Astrocyte (in vitro differentiated cells and primary cell): ENCODE data around the gene B3GNT5. TPM values are rescaled to one million over a fixed set of nuclear protein-coding genes. Genes with fewer than 3 reads are reported as not detected.

Experiments used
- DNase-seq: peaks from one replicate; pipeline ENCODE4 v3.0.0-alpha.2; 2010; ENCODE audit warnings: low read depth
- FAIRE-seq: peaks from 2 replicates; lab custom pipeline; 2011; peaks lifted over from hg19 to GRCh38; lab: Jason Lieb, UNC
- H2AFZ ChIP-seq: 2 replicates; pipeline ENCODE4 v1.6.0; 2012; ENCODE audit warnings: low read depth, low read length, inconsistent platforms
- H3K27ac ChIP-seq: 2 replicates; pipeline ENCODE4 v1.5.1; 2011; ENCODE audit warnings: low read depth, low read length, inconsistent platforms
- H3K27me3 ChIP-seq: 2 replicates; pipeline ENCODE4 v1.6.0; 2011; ENCODE audit warnings: low read length, inconsistent platforms; ENCODE audit not compliant: insufficient read depth
- H3K36me3 ChIP-seq: 2 replicates; pipeline ENCODE4 v1.5.1; 2011; ENCODE audit warnings: low read length, inconsistent platforms; ENCODE audit not compliant: insufficient read depth
- H3K4me1 ChIP-seq: 2 replicates; pipeline ENCODE4 v1.5.1; 2011; ENCODE audit warnings: low read length, inconsistent platforms; ENCODE audit not compliant: insufficient read depth
- H3K4me2 ChIP-seq: 2 replicates; pipeline ENCODE4 v1.6.0; 2012; ENCODE audit warnings: low read length, inconsistent platforms
- H3K4me3 ChIP-seq: 2 replicates; pipeline ENCODE4 v1.5.1; 2011; ENCODE audit warnings: low read depth, mild to moderate bottlenecking, low read length, inconsistent platforms; ENCODE audit not compliant: insufficient read depth
- H3K79me2 ChIP-seq: 2 replicates; pipeline ENCODE4 v1.6.0; 2012; ENCODE audit warnings: mild to moderate bottlenecking, low read length, inconsistent platforms; ENCODE audit not compliant: insufficient read depth
- H3K9ac ChIP-seq: 2 replicates; pipeline ENCODE4 v1.6.0; 2012; ENCODE audit warnings: mild to moderate bottlenecking, low read length, inconsistent platforms
- H3K9me3 ChIP-seq: 2 replicates; pipeline ENCODE4 v1.5.1; 2012; ENCODE audit warnings: low read depth, mild to moderate bottlenecking, low read length, inconsistent platforms; ENCODE audit not compliant: insufficient read depth
- H4K20me1 ChIP-seq: 2 replicates; pipeline ENCODE4 v1.6.0; 2012; ENCODE audit warnings: low read length, inconsistent platforms; ENCODE audit not compliant: insufficient read depth
- H3K27ac Mint-ChIP-seq: one replicate; pipeline ENCODE4 v1.8.0; 2021; ENCODE audit warnings: mild to moderate bottlenecking, mixed read lengths; ENCODE audit not compliant: unreplicated experiment
- H3K27me3 Mint-ChIP-seq: one replicate; pipeline ENCODE4 v1.8.0; 2021; ENCODE audit warnings: low read depth, mixed read lengths; ENCODE audit not compliant: unreplicated experiment
- H3K36me3 Mint-ChIP-seq: one replicate; pipeline ENCODE4 v1.8.0; 2021; ENCODE audit warnings: low read depth, mixed read lengths; ENCODE audit not compliant: unreplicated experiment
- H3K4me1 Mint-ChIP-seq: one replicate; pipeline ENCODE4 v1.8.0; 2021; ENCODE audit warnings: low read depth, mixed read lengths; ENCODE audit not compliant: unreplicated experiment
- H3K4me3 Mint-ChIP-seq: one replicate; pipeline ENCODE4 v1.8.0; 2021; ENCODE audit warnings: mild to moderate bottlenecking, moderate library complexity, mixed read lengths; ENCODE audit not compliant: unreplicated experiment
- H3K9me3 Mint-ChIP-seq: one replicate; pipeline ENCODE4 v1.8.0; 2021; ENCODE audit warnings: mild to moderate bottlenecking, mixed read lengths; ENCODE audit not compliant: unreplicated experiment
- CTCF ChIP-seq: IDR thresholded peaks from 2 replicates; pipeline ENCODE4 v1.5.1; 2011; ENCODE audit warnings: low read depth, mild to moderate bottlenecking, inconsistent platforms, low read length, moderate library complexity; ENCODE audit not compliant: insufficient read depth
- EZH2 ChIP-seq: IDR thresholded peaks from 2 replicates; pipeline ENCODE4 v1.6.1; 2012; ENCODE audit warnings: mild to moderate bottlenecking, low read length, inconsistent platforms; ENCODE audit not compliant: insufficient read depth
- total RNA-seq: library from RNA; stranded (reverse); gene quantifications from 2 replicates; pipeline ENCODE4 v1.2.1, GENCODE V29; 2021

Gene B3GNT5
- total RNA-seq, 1 donor from 2014 or later: 15.8 TPM

GRCh38 chr3:183259087-183259486 lies 6.0 kb downstream of the B3GNT5 start:
- H3K9ac ChIP-seq: no peak overlapping the region
- TF ChIP-seq CTCF: no peak
- TF ChIP-seq EZH2: no peak
- DNase-seq (no peak), FAIRE-seq (no peak)
- H3K27me3 ChIP-seq: no peaks in the 10 kb centered on the region
- peaks cover 57% of the 10 kb centered on the region for H3K79me2 ChIP-seq
- H3K36me3 ChIP-seq: no peaks in the 10 kb centered on the region
- Mint-ChIP-seq H3K36me3 (no peaks in the 10 kb centered on the region), H3K27me3 (no peaks in the 10 kb centered on the region), H3K4me1 (peaks cover 24% of the 10 kb centered on the region), H3K27ac (no peak overlapping the region), H3K9me3 (no peaks in the 10 kb centered on the region), H3K4me3 (no peak overlapping the region)
- H3K27ac ChIP-seq: no peak overlapping the region
- no peak overlapping the region for H3K4me3 ChIP-seq
- no peaks in the 10 kb centered on the region for H4K20me1 ChIP-seq
- H3K9me3 ChIP-seq: no peaks in the 10 kb centered on the region
- no peak overlapping the region for H3K4me2 ChIP-seq
- H3K4me1 ChIP-seq: peaks cover 5% of the 10 kb centered on the region
- no peak overlapping the region for H2AFZ ChIP-seq

GRCh38 chr3:183259621-183260020 lies 6.6 kb downstream of the B3GNT5 start:
- Mint-ChIP-seq H3K4me1 (peaks cover 24% of the 10 kb centered on the region), H3K9me3 (no peaks in the 10 kb centered on the region), H3K36me3 (no peaks in the 10 kb centered on the region), H3K27me3 (no peaks in the 10 kb centered on the region), H3K4me3 (no peak overlapping the region), H3K27ac (no peak overlapping the region)
- no peak overlapping the region for H2AFZ ChIP-seq
- DNase-seq: no peak
- H3K4me3 ChIP-seq: no peak overlapping the region
- H3K36me3 ChIP-seq: no peaks in the 10 kb centered on the region
- H3K9ac ChIP-seq: no peak overlapping the region
- H3K4me1 ChIP-seq: peaks cover 9% of the 10 kb centered on the region
- H3K9me3 ChIP-seq: no peaks in the 10 kb centered on the region
- FAIRE-seq: no peak
- H3K79me2 ChIP-seq: peaks cover 59% of the 10 kb centered on the region
- no peak for TF ChIP-seq CTCF
- no peak for TF ChIP-seq EZH2
- H3K4me2 ChIP-seq: no peak overlapping the region
- H3K27ac ChIP-seq: no peak overlapping the region
- H4K20me1 ChIP-seq: no peaks in the 10 kb centered on the region
- H3K27me3 ChIP-seq: no peaks in the 10 kb centered on the region

- no peak overlapping the region for H2AFZ ChIP-seq
- H3K27me3 ChIP-seq: no peaks in the 10 kb centered on the region
- no peak overlapping the region for H3K27ac Mint-ChIP-seq
- no peaks in the 10 kb centered on the region for H3K9me3 Mint-ChIP-seq
- H3K36me3 Mint-ChIP-seq: no peaks in the 10 kb centered on the region
- H3K79me2 ChIP-seq: peaks cover 57% of the 10 kb centered on the region
- DNase-seq (no peak), FAIRE-seq (no peak)
- no peaks in the 10 kb centered on the region for H3K9me3 ChIP-seq
- no peak for TF ChIP-seq EZH2
- no peak for TF ChIP-seq CTCF
- H3K4me1 ChIP-seq: peaks cover 12% of the 10 kb centered on the region
- no peak overlapping the region for H3K4me3 Mint-ChIP-seq
- H3K9ac ChIP-seq: no peak overlapping the region
- H3K4me3 ChIP-seq: no peak overlapping the region
- no peak overlapping the region for H3K4me2 ChIP-seq
- peaks cover 21% of the 10 kb centered on the region for H3K4me1 Mint-ChIP-seq
- H3K27me3 Mint-ChIP-seq: no peaks in the 10 kb centered on the region
- no peak overlapping the region for H3K27ac ChIP-seq
- no peaks in the 10 kb centered on the region for H3K36me3 ChIP-seq
- no peaks in the 10 kb centered on the region for H4K20me1 ChIP-seq
Observed at GRCh38 chr3:183260167-183260904, 7.3 kb downstream of the B3GNT5 start.
